Eye (tissue), 1 donor: ENCODE measurements around the gene HOXB1.
A peak's percentile ranks its signal among the peaks of the same experiment; 100 is the strongest.
"Not testable (repeated sequence)": the region's sequence is repeated elsewhere in the genome, so short reads cannot be mapped to it uniquely, and the experiment has no call there.

Source experiments
- DNase-seq: peaks from one replicate; pipeline ENCODE4 v3.0.0-alpha.2; 2015

Gene HOXB1

GRCh38 chr17:48542114-48542656 lies 11.4 kb upstream of the HOXB1 start:
- peak; percentile 51 for DNase-seq

DNA sequence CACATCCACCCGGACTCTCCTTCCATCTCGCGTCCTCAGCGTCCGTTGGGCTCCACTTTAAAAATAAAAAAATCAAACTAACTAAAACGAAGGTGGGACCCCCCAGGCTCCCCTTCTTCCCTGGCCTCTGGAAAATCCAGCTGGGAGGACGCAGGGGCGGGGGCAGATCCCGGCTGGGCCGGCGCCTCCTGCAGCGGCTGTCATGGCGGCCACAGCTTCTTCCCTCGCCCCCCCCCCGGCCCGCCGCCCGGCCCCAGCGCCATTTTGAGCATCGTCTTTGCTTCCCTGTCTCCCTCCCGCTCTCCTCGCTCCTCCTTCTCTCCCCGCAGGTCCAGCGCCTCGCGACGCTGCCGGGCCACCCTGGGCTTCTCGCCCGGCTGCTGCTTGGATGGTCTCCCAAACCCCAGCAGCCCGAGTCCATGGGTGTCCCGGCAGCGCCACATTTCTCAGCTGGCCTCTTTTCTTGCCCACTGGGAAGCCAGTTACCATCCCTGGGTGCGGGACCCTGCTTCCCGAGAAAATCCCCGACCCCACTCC lies 10.8 kb upstream of the HOXB1 start:
- no peak for DNase-seq

GRCh38 chr17:48541036-48541576 lies 10.3 kb upstream of the HOXB1 start:
- peak; percentile 45 for DNase-seq

DNA sequence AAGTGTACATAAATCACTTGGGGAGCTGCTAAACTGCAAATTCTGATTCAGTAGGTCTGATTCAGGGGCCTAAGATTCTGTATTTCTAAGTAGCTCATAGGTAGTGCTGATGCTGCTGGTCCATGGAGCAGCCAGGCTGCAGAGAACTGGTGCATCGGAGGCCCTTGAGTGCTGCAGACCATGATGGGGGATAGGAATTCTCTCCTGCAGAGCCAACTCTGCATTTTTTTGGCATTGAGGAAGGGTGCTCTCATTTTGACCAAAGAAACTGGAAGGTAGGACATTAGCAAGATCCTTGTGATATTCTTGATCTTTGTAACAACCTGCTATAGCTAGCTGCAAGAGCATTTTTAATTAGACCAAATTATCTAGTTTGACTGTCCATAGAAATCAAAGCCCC lies 9.4 kb upstream of the HOXB1 start:
- DNase-seq = no peak

DNA sequence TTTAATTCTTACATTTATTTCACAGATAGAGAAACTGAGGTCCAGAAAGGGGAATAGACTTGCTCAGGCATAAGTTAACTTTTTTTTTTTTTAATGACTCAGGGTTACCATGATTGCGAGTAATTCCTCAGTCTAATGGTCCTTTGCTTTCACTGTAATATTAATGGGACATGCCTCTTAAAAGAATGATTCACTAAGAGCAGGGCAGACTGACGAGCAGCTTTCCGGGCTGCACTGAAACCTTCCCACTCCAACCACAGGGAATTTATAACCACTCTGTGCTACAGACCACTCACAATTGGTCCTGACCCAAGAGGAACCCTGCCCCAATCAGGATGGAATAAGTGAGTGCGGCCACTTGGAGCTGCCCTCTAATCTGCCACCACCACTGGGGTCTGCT lies 8.4 kb upstream of the HOXB1 start:
- no peak for DNase-seq

DNA sequence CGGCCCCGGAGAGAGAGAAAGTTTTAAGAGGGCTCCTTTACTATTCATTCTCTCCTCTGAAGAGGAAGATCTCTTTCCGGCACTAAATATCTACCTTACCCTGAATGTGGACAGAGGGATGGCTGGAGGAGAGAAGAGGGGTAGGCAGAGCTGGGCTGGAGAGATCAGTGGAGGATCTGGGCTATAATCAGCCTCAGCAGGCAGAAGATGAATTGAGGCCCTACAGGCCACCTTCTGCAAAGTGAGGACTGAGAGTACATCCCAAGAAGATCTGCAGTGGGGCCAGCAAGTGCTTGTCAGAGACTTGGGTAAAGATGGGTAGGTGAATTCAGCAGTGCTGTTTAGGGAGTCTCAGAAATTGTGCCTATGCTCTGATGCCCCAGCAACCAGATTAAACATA lies 6.5 kb upstream of the HOXB1 start:
- DNase-seq = no peak

GRCh38 chr17:48535793-48536559 lies 5.2 kb upstream of the HOXB1 start:
- DNase-seq = not testable (repeated sequence)

DNA sequence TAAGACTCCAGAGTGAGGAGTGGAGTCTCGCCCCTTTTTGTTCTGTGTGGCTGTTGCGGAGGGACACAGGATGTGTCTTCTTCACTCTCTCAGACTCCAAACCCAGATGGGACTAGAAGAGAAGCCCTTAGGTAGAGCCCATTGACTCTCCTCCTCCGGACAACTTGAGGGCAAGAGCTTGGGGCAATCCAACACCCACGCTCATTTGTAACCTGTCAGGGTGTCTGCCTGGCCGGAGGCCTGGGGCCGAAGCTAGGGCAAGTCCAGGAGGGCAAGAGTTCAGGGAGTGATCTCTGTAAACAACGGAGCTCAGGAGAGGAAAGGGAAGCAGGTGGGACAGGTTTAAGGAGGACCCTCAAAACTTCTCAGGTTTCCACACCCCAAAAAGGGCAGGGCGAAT lies 1.4 kb upstream of the HOXB1 start:
- DNase-seq = no peak

DNA sequence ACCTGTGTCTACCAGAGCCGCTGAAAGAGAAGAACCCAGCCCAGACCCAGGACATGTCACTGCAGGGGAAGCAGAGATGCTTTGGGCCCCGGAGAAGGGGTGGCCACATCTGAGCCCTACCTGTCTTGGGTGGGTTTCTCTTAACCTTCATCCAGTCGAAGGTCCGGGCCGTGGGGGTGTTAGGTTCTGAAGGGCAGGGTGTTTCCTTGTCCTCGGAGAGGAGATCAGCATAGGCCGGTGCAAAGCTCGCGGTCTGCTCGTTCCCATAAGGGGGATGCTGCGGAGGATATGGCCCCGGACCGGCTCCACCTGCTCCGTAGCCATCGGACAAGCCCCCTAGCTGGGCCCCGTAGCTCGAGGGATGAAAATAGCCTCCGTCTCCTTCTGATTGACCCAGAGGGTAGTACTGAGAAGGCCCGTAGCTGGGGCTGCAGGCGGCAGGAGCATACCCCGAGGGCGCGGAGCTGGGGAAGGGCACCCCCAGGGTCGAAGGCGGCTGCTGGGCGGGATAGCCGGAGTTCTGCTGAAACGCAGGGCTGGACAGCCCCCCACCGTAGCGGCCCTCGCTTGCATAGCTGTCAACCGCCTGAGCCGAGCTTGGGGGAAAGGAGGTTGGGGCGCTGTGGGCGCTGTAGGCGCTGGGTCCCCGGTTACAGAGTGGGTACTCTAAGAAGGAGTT lies 464 bp downstream of the HOXB1 start:
- no peak for DNase-seq

DNA sequence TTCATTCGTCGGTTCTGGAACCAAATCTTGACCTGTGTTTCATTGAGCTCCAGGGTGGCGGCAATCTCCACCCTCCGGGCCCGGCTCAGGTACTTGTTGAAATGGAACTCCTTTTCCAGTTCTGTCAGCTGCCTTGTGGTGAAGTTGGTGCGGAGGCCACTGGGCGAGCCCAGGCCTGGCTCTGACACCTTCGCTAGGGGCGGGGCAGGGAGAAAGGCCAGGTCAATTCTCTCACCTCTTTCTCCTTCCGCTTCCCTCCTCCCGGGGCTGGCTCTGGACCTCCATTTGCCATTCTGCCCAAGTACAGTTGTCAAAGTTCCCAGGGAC lies 1.2 kb downstream of the HOXB1 start:
- no peak for DNase-seq

GRCh38 chr17:48528936-48529682 lies 1.7 kb downstream of the HOXB1 start:
- DNase-seq = no peak

GRCh38 chr17:48528153-48528935 lies 2.5 kb downstream of the HOXB1 start:
- no peak for DNase-seq

DNA sequence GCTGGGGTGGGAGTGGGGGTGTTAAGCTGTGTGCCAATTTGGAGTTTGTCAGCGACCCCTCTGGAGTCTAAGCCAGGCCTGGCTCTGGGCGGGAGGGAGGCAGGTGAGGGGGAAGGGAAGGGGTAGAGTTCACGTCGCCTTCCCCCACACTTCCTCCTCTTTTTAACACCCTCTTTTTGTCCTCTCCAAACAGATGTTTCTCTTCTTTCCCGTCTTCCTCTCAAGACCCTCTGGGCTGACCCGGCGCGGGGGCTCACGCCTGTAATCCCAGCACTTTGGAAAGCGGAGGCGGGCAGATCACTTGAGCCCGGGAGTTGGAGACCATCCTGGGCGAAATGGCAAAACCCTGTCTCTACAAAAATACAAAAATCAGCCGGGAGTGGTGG lies 3.3 kb downstream of the HOXB1 start:
- DNase-seq = no peak

- no peak for DNase-seq
Measured at GRCh38 chr17:48526608-48527546, 3.9 kb downstream of the HOXB1 start.

GRCh38 chr17:48523010-48523409 lies 7.8 kb downstream of the HOXB1 start:
- DNase-seq = no peak

GRCh38 chr17:48522031-48522653 lies 8.7 kb downstream of the HOXB1 start:
- DNase-seq = no peak

- DNase-seq = no peak
Measured at GRCh38 chr17:48520631-48521079, 10.2 kb downstream of the HOXB1 start.

DNA sequence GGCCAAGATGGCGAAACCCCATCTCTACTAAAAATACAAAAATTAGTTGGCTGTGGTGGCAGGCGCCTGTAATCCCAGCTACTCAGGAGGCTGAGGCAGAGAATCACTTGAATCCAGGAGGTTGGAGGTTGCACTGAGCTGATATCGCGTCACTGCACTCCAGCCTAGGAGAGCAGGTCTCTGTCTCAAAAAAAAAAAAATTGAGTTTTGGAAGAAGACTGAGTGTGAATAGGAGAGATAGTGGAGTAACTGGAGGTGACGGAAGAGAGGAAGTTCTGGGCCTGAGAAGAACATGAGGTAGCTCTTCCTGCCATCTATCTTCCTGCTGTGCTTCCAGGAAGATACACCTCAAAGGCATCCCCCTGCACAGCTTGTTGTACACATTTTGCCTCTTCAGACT lies 11.4 kb downstream of the HOXB1 start:
- no peak for DNase-seq

- no peak for DNase-seq
Measured at GRCh38 chr17:48517478-48517877, 13.3 kb downstream of the HOXB1 start.
